Vagina (tissue), 2 donors: Measurements from ENCODE around the gene EEIG2. TPM values are rescaled to one million over a fixed set of nuclear protein-coding genes. Genes with fewer than 3 reads are reported as not detected.

Experiments used
- DNase-seq, 2 donors: peaks; one replicate each; pipeline ENCODE4 v3.0.0-alpha.2; 2017; ENCODE audit errors: extremely low spot score in 2 of 2
- H3K27ac ChIP-seq: fragments of 200-600 bp; sonication (generic); one replicate; pipeline ENCODE4 v1.5.1; 2019
- H3K27me3 ChIP-seq: fragments of 200-600 bp; sonication (generic); one replicate; pipeline ENCODE4 v1.5.1; 2019
- H3K36me3 ChIP-seq, 2 donors: fragments of 200-600 bp; sonication (generic); one replicate each; pipeline ENCODE4 v1.5.1; 2017 to 2019
- H3K4me1 ChIP-seq: fragments of 200-600 bp; sonication (generic); one replicate; pipeline ENCODE4 v1.5.1; 2019
- H3K4me3 ChIP-seq, 2 donors: fragments of 200-600 bp; sonication (generic); 1 replicate in 1 of 2; 2 replicates in 1 of 2; pipeline ENCODE4 v1.5.1; 2016 to 2019
- H3K9me3 ChIP-seq: fragments of 200-600 bp; sonication (generic); one replicate; pipeline ENCODE4 v1.5.1; 2019
- CTCF ChIP-seq, 3 experiments: fragments of 450-650 bp in 2 of 3; fragments of 200-600 bp in 1 of 3; sonication (generic) in 1 of 3; IDR thresholded peaks; one replicate each; pipeline ENCODE4 v1.5.1; 2017 to 2019; ENCODE audit warnings: antibody characterized with exemption in 3 of 3, mild to moderate bottlenecking in 2 of 3, moderate library complexity in 2 of 3
- POLR2A ChIP-seq, 2 donors: fragments of 450-650 bp; IDR thresholded peaks; one replicate each; pipeline ENCODE4 v1.6.1; 2017; ENCODE audit warnings: antibody characterized with exemption in 2 of 2, mild to moderate bottlenecking in 2 of 2, moderate library complexity in 2 of 2
- POLR2AphosphoS5 ChIP-seq, 2 donors: sonication (generic); formaldehyde crosslinking; IDR thresholded peaks; one replicate each; pipeline ENCODE4 v1.9.0; 2017; ENCODE audit warnings: antibody characterized with exemption in 2 of 2, mild to moderate bottlenecking in 2 of 2, low read depth in 1 of 2; ENCODE audit not compliant: insufficient read depth in 1 of 2
- intact Hi-C: fragments of 100-400 bp; cut with DNase I; formaldehyde crosslinking; loops from one replicate; pipeline ENCODE4 v1.15.1; 2023
- total RNA-seq: library from RNA; depleted of rRNA; stranded (reverse); fragments of >200 nt; gene quantifications from one replicate; pipeline ENCODE4 v1.2.3, GENCODE V29; 2016

EEIG2 gene
- total RNA-seq, 1 donor from 2014 or later: 11.5 TPM

GRCh38 chr1:108553905-108554304 lies 6.0 kb upstream of the EEIG2 start:
- Histone ChIP-seq H3K4me3 (no peak overlapping the region), H3K27me3 (no peaks in the 10 kb centered on the region), H3K36me3 (no peaks in the 10 kb centered on the region), H3K4me1 (no peaks in the 10 kb centered on the region), H3K9me3 (no peaks in the 10 kb centered on the region), H3K27ac (no peak overlapping the region)
- no peak for DNase-seq
- no peak for TF ChIP-seq POLR2AphosphoS5 (IDR thresholded peaks at IDR 0.05; ENCODE audit: insufficient read depth in 1 of 2, low read depth in 1 of 2)
- TF ChIP-seq CTCF (IDR thresholded peaks at IDR 0.05): no peak
- TF ChIP-seq POLR2A (IDR thresholded peaks at IDR 0.05): no peak
- intact Hi-C loops: no loop called here

- peaks cover 6% of the 10 kb centered on the region for H3K4me1 ChIP-seq
- H3K4me3 ChIP-seq: no peak overlapping the region
- H3K36me3 ChIP-seq: no peaks in the 10 kb centered on the region
- H3K27me3 ChIP-seq: no peaks in the 10 kb centered on the region
- no peak overlapping the region for H3K27ac ChIP-seq
- DNase-seq: no peak
- TF ChIP-seq POLR2A (IDR thresholded peaks at IDR 0.05) (no peak), POLR2AphosphoS5 (IDR thresholded peaks at IDR 0.05; ENCODE audit: insufficient read depth in 1 of 2, low read depth in 1 of 2) (no peak), CTCF (IDR thresholded peaks at IDR 0.05) (no peak)
- intact Hi-C loops: no loop called here
- no peaks in the 10 kb centered on the region for H3K9me3 ChIP-seq
Observed at GRCh38 chr1:108554682-108555427, 5.0 kb upstream of the EEIG2 start.

- intact Hi-C loops: no loop called here
- Histone ChIP-seq H3K36me3 (no peaks in the 10 kb centered on the region), H3K9me3 (no peaks in the 10 kb centered on the region), H3K4me1 (peaks cover 10% of the 10 kb centered on the region), H3K27ac (no peak overlapping the region), H3K4me3 (no peak overlapping the region), H3K27me3 (no peaks in the 10 kb centered on the region)
- no peak for DNase-seq
- TF ChIP-seq POLR2A (IDR thresholded peaks at IDR 0.05): no peak
- TF ChIP-seq CTCF (IDR thresholded peaks at IDR 0.05): no peak
- no peak for TF ChIP-seq POLR2AphosphoS5 (IDR thresholded peaks at IDR 0.05; ENCODE audit: insufficient read depth in 1 of 2, low read depth in 1 of 2)
Observed at GRCh38 chr1:108556066-108556465, 3.8 kb upstream of the EEIG2 start.

GRCh38 chr1:108556499-108556898 lies 3.4 kb upstream of the EEIG2 start:
- intact Hi-C loops: no loop called here
- Histone ChIP-seq H3K4me3 (no peak overlapping the region), H3K27me3 (no peaks in the 10 kb centered on the region), H3K9me3 (no peaks in the 10 kb centered on the region), H3K36me3 (no peaks in the 10 kb centered on the region), H3K4me1 (peaks cover 14% of the 10 kb centered on the region), H3K27ac (no peak overlapping the region)
- DNase-seq: no peak
- TF ChIP-seq CTCF (IDR thresholded peaks at IDR 0.05) (no peak), POLR2A (IDR thresholded peaks at IDR 0.05) (no peak), POLR2AphosphoS5 (IDR thresholded peaks at IDR 0.05; ENCODE audit: insufficient read depth in 1 of 2, low read depth in 1 of 2) (no peak)

- no peaks in the 10 kb centered on the region for H3K27me3 ChIP-seq
- intact Hi-C loops: no loop called here
- H3K4me1 ChIP-seq: peaks cover 22% of the 10 kb centered on the region
- H3K4me3 ChIP-seq: no peak overlapping the region
- H3K9me3 ChIP-seq: no peaks in the 10 kb centered on the region
- DNase-seq: no peak
- TF ChIP-seq POLR2A (IDR thresholded peaks at IDR 0.05) (no peak), CTCF (IDR thresholded peaks at IDR 0.05) (no peak), POLR2AphosphoS5 (IDR thresholded peaks at IDR 0.05; ENCODE audit: insufficient read depth in 1 of 2, low read depth in 1 of 2) (no peak)
- no peaks in the 10 kb centered on the region for H3K36me3 ChIP-seq
- no peak overlapping the region for H3K27ac ChIP-seq
Observed at GRCh38 chr1:108557296-108557695, 2.6 kb upstream of the EEIG2 start.
